ENCODE data around the gene PIWIL4. TPM values are rescaled to one million over a fixed set of nuclear protein-coding genes. Genes with fewer than 3 reads are reported as not detected.

PIWIL4 gene
- total RNA-seq, 1 experiment from 2014 or later: not detected

DNA sequence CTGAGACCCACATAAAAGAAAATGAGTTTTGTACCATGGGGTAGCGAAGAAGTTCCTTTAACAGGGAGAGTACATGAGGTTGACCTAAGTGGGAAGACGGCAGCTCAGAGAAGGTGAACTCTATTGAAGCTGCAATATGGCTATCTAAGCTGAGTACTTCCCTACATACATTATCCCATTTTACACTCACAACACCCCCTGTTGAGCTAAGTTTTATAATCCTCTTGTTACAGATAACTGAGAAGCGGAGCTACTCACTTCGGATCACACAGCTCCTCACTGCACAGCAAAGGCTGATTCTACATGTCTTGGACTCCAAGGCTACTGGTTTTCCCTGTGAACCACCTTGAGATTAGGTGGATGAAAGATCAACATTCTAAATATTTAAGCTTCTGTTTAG lies 8.2 kb upstream of the PIWIL4 start:
- H4K91ac ChIP-seq (ENCODE audit: insufficient read length, low read depth, low read length): no peak overlapping the region
- no peak for DNase-seq
- no peak overlapping the region for H3K4me2 ChIP-seq (ENCODE audit: insufficient read depth, insufficient read length, low read length)
- no peak overlapping the region for H3K18ac ChIP-seq (ENCODE audit: insufficient read length, low read depth, low read length)
- H3K9ac ChIP-seq (ENCODE audit: extremely low read depth, insufficient read length, low read length): no peak overlapping the region
- H3K79me1 ChIP-seq (ENCODE audit: insufficient read depth, low read depth, low read length, poor library complexity, severe bottlenecking): no peaks in the 10 kb centered on the region
- Mint-ChIP-seq H3K27ac (no peak overlapping the region), H3K9me3 (no peaks in the 10 kb centered on the region), H3K4me1 (peaks cover 6 to 8% of the 10 kb centered on the region in 2 experiments), H3K36me3 (ENCODE audit: insufficient read depth in 1 of 3, low read depth in 3 of 3) (no peaks in the 10 kb centered on the region), H3K27me3 (ENCODE audit: low read depth) (no peaks in the 10 kb centered on the region), H3K4me3 (no peak overlapping the region)
- H3T11ph ChIP-seq (ENCODE audit: low read length): no peak overlapping the region
- no peak overlapping the region for H2AFZ ChIP-seq (ENCODE audit: low read length)
- WGBS (ENCODE audit: extremely low coverage, insufficient read length, low lambda C conversion rate): no CpG with 5 or more reads among the region's 4 CpGs
- H3K4ac ChIP-seq (ENCODE audit: low read depth, low read length): no peak overlapping the region
- H3K56ac ChIP-seq (ENCODE audit: insufficient read length, low read depth, low read length): no peak overlapping the region
- no peaks in the 10 kb centered on the region for H3K4me1 ChIP-seq (ENCODE audit: insufficient read depth, low read length)
- H3K23ac ChIP-seq (ENCODE audit: insufficient read length, low read depth, low read length): no peak overlapping the region
- H3K9me3 ChIP-seq (ENCODE audit: control insufficient read depth, low read depth, low read length): no peaks in the 10 kb centered on the region
- H2BK120ac ChIP-seq (ENCODE audit: low read depth, low read length, poor library complexity, severe bottlenecking): no peak overlapping the region
- no peaks in the 10 kb centered on the region for H3K23me2 ChIP-seq (ENCODE audit: insufficient read length, low read depth, low read length, poor library complexity, severe bottlenecking)
- H2BK20ac ChIP-seq (ENCODE audit: low read depth, low read length, poor library complexity, severe bottlenecking): no peak overlapping the region
- H3K27ac ChIP-seq (ENCODE audit: insufficient read length, low read depth, low read length): no peak overlapping the region
- H2BK5ac ChIP-seq (ENCODE audit: insufficient read length, low read length): no peak overlapping the region
- no peak overlapping the region for H2BK15ac ChIP-seq (ENCODE audit: low read depth, low read length)
- H3K79me2 ChIP-seq (ENCODE audit: insufficient read depth, low read length): no peaks in the 10 kb centered on the region
- H4K20me1 ChIP-seq (ENCODE audit: control insufficient read depth, insufficient read depth, insufficient read length): no peaks in the 10 kb centered on the region
- H3K27me3 ChIP-seq (ENCODE audit: insufficient read depth, low read length): no peaks in the 10 kb centered on the region
- no peak overlapping the region for H3K14ac ChIP-seq (ENCODE audit: insufficient read depth, low read length)
- no peak overlapping the region for H2AK5ac ChIP-seq (ENCODE audit: insufficient read length, low read length)
- H2BK12ac ChIP-seq (ENCODE audit: insufficient read length, low read depth, low read length): no peak overlapping the region
- H4K5ac ChIP-seq (ENCODE audit: insufficient read length, low read depth, low read length): no peak overlapping the region
- TF ChIP-seq, protein P1, sequence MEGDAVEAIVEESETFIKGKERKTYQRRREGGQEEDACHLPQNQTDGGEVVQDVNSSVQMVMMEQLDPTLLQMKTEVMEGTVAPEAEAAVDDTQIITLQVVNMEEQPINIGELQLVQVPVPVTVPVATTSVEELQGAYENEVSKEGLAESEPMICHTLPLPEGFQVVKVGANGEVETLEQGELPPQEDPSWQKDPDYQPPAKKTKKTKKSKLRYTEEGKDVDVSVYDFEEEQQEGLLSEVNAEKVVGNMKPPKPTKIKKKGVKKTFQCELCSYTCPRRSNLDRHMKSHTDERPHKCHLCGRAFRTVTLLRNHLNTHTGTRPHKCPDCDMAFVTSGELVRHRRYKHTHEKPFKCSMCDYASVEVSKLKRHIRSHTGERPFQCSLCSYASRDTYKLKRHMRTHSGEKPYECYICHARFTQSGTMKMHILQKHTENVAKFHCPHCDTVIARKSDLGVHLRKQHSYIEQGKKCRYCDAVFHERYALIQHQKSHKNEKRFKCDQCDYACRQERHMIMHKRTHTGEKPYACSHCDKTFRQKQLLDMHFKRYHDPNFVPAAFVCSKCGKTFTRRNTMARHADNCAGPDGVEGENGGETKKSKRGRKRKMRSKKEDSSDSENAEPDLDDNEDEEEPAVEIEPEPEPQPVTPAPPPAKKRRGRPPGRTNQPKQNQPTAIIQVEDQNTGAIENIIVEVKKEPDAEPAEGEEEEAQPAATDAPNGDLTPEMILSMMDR (conservative IDR thresholded peaks at IDR 0.05): no peak
- H4K8ac ChIP-seq (replicated peaks; ENCODE audit: insufficient read length, low read depth, low read length): no peak overlapping the region
